DND-41 (cell line): ENCODE measurements around the gene DNAH3.

Experiments
- ATAC-seq: fragments of 200-7000 bp; cut with Tn5 transposase; 3 replicates; pipeline ENCODE4 v1.9.1; 2021; ENCODE audit warnings: low read depth; ENCODE audit not compliant: insufficient read depth
- DNase-seq: peaks from one replicate; pipeline ENCODE4 v3.0.0-alpha.2; 2020
- H2AFZ ChIP-seq: 2 replicates; pipeline ENCODE4 v1.6.0; 2012; ENCODE audit warnings: low read depth, low read length
- H3K27ac ChIP-seq: 2 replicates; pipeline ENCODE4 v1.5.1; 2012; ENCODE audit warnings: low read length, inconsistent platforms
- H3K27me3 ChIP-seq: fragments of 200-600 bp; sonication (generic); 2 replicates; pipeline ENCODE4 v1.6.0; 2012; ENCODE audit warnings: low read length, mild to moderate bottlenecking, inconsistent platforms; ENCODE audit not compliant: insufficient read depth, poor library complexity
- H3K36me3 ChIP-seq: 2 replicates; pipeline ENCODE4 v1.5.1; 2012; ENCODE audit warnings: low read length, inconsistent platforms; ENCODE audit not compliant: insufficient read depth
- H3K4me1 ChIP-seq: 2 replicates; pipeline ENCODE4 v1.5.1; 2012; ENCODE audit warnings: mild to moderate bottlenecking, low read length; ENCODE audit not compliant: insufficient read depth
- H3K4me2 ChIP-seq: 2 replicates; pipeline ENCODE4 v1.6.0; 2012; ENCODE audit warnings: mild to moderate bottlenecking, moderate library complexity, low read length, inconsistent platforms; ENCODE audit not compliant: insufficient read depth
- H3K4me3 ChIP-seq, 2 experiments: fragments of 200-600 bp in 1 of 2; shearing (Covaris generic) in 1 of 2; 2 replicates each; pipeline ENCODE4 v1.5.1; 2012 to 2016; ENCODE audit warnings: inconsistent platforms in 2 of 2, low read length in 2 of 2, mild to moderate bottlenecking in 2 of 2, low read depth in 1 of 2, moderate library complexity in 1 of 2
- H3K79me2 ChIP-seq: 2 replicates; pipeline ENCODE4 v1.6.0; 2012; ENCODE audit warnings: low read length, inconsistent platforms; ENCODE audit not compliant: insufficient read depth
- H3K9ac ChIP-seq: 2 replicates; pipeline ENCODE4 v1.6.0; 2012; ENCODE audit warnings: low read depth, mild to moderate bottlenecking, inconsistent platforms, low read length, moderate library complexity
- H3K9me3 ChIP-seq: 2 replicates; pipeline ENCODE4 v1.5.1; 2012; ENCODE audit warnings: low read length, moderate library complexity, mild to moderate bottlenecking, inconsistent platforms; ENCODE audit not compliant: insufficient read depth, severe bottlenecking
- H4K20me1 ChIP-seq: 2 replicates; pipeline ENCODE4 v1.6.0; 2012; ENCODE audit warnings: low read length; ENCODE audit not compliant: insufficient read depth
- EZH2 ChIP-seq: IDR thresholded peaks from 3 replicates; pipeline ENCODE4 v1.6.1; 2012; ENCODE audit warnings: borderline replicate concordance, low read depth, mild to moderate bottlenecking, moderate library complexity, low read length, inconsistent platforms; ENCODE audit not compliant: severe bottlenecking
- TF ChIP-seq, protein P1 (sequence below): IDR thresholded peaks from 2 replicates; pipeline ENCODE4 v1.5.1; 2012; ENCODE audit warnings: borderline replicate concordance, low read length, moderate library complexity, mild to moderate bottlenecking; ENCODE audit not compliant: poor library complexity, severe bottlenecking; ENCODE audit errors: extremely low read depth

The DNAH3 gene

GRCh38 chr16:21037168-21037567, 113.5 kb downstream of the DNAH3 start:
- Histone ChIP-seq H3K36me3 (no peaks in the 10 kb centered on the region), H3K27ac (no peak overlapping the region), H3K9me3 (no peaks in the 10 kb centered on the region)

DNA sequence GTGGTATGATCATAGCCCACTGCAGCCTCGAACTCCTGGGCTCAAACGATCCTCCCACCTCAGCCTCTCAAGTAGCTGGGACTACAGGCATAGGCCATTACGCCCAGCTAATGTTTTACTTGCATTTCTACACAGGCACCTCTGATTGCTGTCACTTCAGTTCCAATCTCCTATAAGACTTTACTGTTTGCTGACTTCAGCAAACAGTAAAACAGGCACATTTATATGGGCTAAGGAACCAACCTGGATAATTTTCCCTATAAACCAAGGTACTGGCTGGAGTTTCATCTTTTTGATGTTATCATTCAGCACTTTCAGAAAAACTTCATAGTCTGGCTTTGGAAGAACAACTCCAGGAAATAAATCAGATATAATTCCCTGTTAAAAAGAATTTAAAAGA, 114.2 kb downstream of the DNAH3 start:
- H3K9ac ChIP-seq, result no peak overlapping the region
- H3K27me3 ChIP-seq, result no peaks in the 10 kb centered on the region
- H4K20me1 ChIP-seq, result no peaks in the 10 kb centered on the region
- ATAC-seq (no peak), DNase-seq (no peak)
- H3K27ac ChIP-seq, result no peak overlapping the region
- H3K36me3 ChIP-seq, result no peaks in the 10 kb centered on the region
- no peaks in the 10 kb centered on the region for H3K79me2 ChIP-seq
- no peaks in the 10 kb centered on the region for H3K4me1 ChIP-seq
- no peak overlapping the region for H3K4me3 ChIP-seq
- TF ChIP-seq EZH2, result no peak
- TF ChIP-seq, protein P1, sequence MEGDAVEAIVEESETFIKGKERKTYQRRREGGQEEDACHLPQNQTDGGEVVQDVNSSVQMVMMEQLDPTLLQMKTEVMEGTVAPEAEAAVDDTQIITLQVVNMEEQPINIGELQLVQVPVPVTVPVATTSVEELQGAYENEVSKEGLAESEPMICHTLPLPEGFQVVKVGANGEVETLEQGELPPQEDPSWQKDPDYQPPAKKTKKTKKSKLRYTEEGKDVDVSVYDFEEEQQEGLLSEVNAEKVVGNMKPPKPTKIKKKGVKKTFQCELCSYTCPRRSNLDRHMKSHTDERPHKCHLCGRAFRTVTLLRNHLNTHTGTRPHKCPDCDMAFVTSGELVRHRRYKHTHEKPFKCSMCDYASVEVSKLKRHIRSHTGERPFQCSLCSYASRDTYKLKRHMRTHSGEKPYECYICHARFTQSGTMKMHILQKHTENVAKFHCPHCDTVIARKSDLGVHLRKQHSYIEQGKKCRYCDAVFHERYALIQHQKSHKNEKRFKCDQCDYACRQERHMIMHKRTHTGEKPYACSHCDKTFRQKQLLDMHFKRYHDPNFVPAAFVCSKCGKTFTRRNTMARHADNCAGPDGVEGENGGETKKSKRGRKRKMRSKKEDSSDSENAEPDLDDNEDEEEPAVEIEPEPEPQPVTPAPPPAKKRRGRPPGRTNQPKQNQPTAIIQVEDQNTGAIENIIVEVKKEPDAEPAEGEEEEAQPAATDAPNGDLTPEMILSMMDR, result no peak
- H3K4me2 ChIP-seq, result no peak overlapping the region
- H3K9me3 ChIP-seq, result no peaks in the 10 kb centered on the region
- no peak overlapping the region for H2AFZ ChIP-seq

More at GRCh38 chr16:21037168-21037567, 113.5 kb downstream of the DNAH3 start:
- Histone ChIP-seq H4K20me1 (no peaks in the 10 kb centered on the region), H3K4me3 (no peak overlapping the region), H3K4me2 (no peak overlapping the region), H2AFZ (no peak overlapping the region), H3K4me1 (no peaks in the 10 kb centered on the region), H3K27me3 (no peaks in the 10 kb centered on the region), H3K9ac (no peak overlapping the region), H3K79me2 (no peaks in the 10 kb centered on the region)
- ATAC-seq, result no peak
- no peak for TF ChIP-seq EZH2
- DNase-seq, result no peak

DNA sequence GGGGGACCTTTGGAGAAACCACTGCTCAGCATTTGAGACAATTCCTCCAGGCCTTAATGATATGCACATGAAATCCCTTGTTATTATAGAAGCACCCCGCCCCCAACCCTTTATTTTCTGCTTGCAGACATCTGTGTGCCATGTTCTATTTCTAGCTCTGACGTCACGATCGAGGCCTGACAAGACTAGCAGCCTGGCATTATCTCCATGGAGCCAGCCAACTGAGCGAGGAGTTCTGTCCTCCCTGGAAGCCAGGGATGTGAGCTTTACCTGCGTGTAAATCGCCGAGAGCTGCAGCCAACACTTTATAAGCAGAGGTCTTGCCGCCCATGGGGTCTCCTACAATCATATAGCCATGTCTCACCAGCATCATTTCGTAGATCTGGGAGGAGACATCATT, 116.9 kb downstream of the DNAH3 start:
- Histone ChIP-seq H3K9ac (no peak overlapping the region), H3K4me1 (no peaks in the 10 kb centered on the region), H3K4me3 (no peak overlapping the region), H3K4me2 (no peak overlapping the region), H2AFZ (no peak overlapping the region), H3K79me2 (no peaks in the 10 kb centered on the region), H3K36me3 (no peaks in the 10 kb centered on the region), H3K9me3 (no peaks in the 10 kb centered on the region), H4K20me1 (no peaks in the 10 kb centered on the region), H3K27me3 (no peaks in the 10 kb centered on the region), H3K27ac (no peak overlapping the region)
- DNase-seq, result no peak
- TF ChIP-seq, protein P1, result no peak
- no peak for TF ChIP-seq EZH2
- ATAC-seq, result no peak

- Histone ChIP-seq H3K9me3 (no peaks in the 10 kb centered on the region), H3K27ac (no peak overlapping the region), H3K79me2 (no peaks in the 10 kb centered on the region), H2AFZ (no peak overlapping the region), H3K4me3 (no peak overlapping the region), H3K27me3 (no peaks in the 10 kb centered on the region), H3K9ac (no peak overlapping the region), H4K20me1 (no peaks in the 10 kb centered on the region), H3K4me2 (no peak overlapping the region), H3K36me3 (no peaks in the 10 kb centered on the region), H3K4me1 (no peaks in the 10 kb centered on the region)
- ATAC-seq (no peak), DNase-seq (no peak)
- TF ChIP-seq, protein P1, result no peak
- no peak for TF ChIP-seq EZH2
Measured at GRCh38 chr16:21033264-21033663, 117.4 kb downstream of the DNAH3 start.
